Ovary (tissue), 3 donors: ENCODE measurements around the gene RTKN.

Experiments
- POLR2A ChIP-seq: fragments of 450-650 bp; IDR thresholded peaks from one replicate; pipeline ENCODE4 v1.6.1; 2017; ENCODE audit warnings: antibody characterized with exemption, mild to moderate bottlenecking, moderate library complexity
- TF ChIP-seq, protein P1 (sequence below), 3 donors: fragments of 450-650 bp in 2 of 3; fragments of 200-600 bp in 1 of 3; IDR thresholded peaks; one replicate each; pipeline versions ENCODE4 v1.5.1 to v1.8.0; 2016 to 2022; ENCODE audit warnings: antibody characterized with exemption in 3 of 3, mild to moderate bottlenecking in 1 of 3
- donor health status: DM: no; HTN: no; CAD: no.

- TF ChIP-seq POLR2A, result no peak
- TF ChIP-seq, protein P1, sequence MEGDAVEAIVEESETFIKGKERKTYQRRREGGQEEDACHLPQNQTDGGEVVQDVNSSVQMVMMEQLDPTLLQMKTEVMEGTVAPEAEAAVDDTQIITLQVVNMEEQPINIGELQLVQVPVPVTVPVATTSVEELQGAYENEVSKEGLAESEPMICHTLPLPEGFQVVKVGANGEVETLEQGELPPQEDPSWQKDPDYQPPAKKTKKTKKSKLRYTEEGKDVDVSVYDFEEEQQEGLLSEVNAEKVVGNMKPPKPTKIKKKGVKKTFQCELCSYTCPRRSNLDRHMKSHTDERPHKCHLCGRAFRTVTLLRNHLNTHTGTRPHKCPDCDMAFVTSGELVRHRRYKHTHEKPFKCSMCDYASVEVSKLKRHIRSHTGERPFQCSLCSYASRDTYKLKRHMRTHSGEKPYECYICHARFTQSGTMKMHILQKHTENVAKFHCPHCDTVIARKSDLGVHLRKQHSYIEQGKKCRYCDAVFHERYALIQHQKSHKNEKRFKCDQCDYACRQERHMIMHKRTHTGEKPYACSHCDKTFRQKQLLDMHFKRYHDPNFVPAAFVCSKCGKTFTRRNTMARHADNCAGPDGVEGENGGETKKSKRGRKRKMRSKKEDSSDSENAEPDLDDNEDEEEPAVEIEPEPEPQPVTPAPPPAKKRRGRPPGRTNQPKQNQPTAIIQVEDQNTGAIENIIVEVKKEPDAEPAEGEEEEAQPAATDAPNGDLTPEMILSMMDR (IDR thresholded peaks at IDR 0.05), result no peak
Measured at GRCh38 chr2:74407682-74408081, 34.1 kb downstream of the RTKN start.
